Spleen (tissue), 7 donors: Measurements from ENCODE around the gene DDAH1.

Source experiments
- POLR2AphosphoS5 ChIP-seq, 3 donors: sonication (generic); formaldehyde crosslinking; IDR thresholded peaks; one replicate each; pipeline ENCODE4 v1.5.1; 2017; ENCODE audit warnings: antibody characterized with exemption in 3 of 3
- TF ChIP-seq, protein P1 (sequence below), 11 experiments: fragments of 200-600 bp in 7 of 11; fragments of 450-650 bp in 4 of 11; sonication (generic) in 4 of 11; IDR thresholded peaks in 8 of 11; conservative IDR thresholded peaks in 3 of 11; 1 replicate in 7 of 11; 2 replicates in 4 of 11; pipeline versions ENCODE4 v1.4.0 to v1.8.0; 2016 to 2021; ENCODE audit warnings: antibody characterized with exemption in 11 of 11, inconsistent platforms in 4 of 11, mild to moderate bottlenecking in 1 of 11
- donor health status: DM: no; HTN: no; CAD: no; lungs with moderate emphysema.
- donor health status: DM: no; HTN: no; CAD: no.
- donor health status: DM: no; HTN: no; CAD: no.

DNA sequence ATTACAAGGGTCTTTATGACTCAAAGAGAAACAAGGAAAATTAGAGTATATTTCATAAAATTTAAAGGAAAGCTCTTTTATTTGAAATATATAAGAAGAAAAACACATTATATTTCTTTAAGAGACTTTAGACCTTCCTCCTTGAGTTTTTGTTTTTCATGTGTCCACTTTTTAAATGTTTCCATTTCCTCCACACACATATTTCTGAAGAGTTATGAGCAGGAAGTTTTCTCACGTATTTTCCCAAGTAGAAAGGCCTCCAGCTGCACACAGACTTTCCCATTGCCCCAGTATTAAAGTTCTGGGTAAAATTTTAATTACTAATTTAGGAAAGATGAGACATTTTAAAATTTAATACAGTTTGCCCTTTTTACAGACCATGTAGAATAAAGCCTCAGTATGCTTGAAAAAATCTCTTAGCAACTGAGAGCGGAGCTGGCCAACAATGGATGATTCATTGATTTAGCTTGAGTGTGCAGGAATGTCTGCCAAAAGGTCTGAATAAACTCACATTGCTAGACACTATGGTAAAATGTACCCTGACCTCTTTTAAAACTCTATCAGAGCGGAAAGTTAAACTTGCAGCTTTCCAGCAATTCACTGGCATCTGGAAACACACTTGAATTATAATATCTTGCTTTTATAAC is 57.9 kb downstream of the DDAH1 start:
- TF ChIP-seq, protein P1, sequence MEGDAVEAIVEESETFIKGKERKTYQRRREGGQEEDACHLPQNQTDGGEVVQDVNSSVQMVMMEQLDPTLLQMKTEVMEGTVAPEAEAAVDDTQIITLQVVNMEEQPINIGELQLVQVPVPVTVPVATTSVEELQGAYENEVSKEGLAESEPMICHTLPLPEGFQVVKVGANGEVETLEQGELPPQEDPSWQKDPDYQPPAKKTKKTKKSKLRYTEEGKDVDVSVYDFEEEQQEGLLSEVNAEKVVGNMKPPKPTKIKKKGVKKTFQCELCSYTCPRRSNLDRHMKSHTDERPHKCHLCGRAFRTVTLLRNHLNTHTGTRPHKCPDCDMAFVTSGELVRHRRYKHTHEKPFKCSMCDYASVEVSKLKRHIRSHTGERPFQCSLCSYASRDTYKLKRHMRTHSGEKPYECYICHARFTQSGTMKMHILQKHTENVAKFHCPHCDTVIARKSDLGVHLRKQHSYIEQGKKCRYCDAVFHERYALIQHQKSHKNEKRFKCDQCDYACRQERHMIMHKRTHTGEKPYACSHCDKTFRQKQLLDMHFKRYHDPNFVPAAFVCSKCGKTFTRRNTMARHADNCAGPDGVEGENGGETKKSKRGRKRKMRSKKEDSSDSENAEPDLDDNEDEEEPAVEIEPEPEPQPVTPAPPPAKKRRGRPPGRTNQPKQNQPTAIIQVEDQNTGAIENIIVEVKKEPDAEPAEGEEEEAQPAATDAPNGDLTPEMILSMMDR (IDR thresholded peaks at IDR 0.05 in 8 of 11, conservative IDR thresholded peaks at IDR 0.05 in 3 of 11), result no peak
- TF ChIP-seq POLR2AphosphoS5 (IDR thresholded peaks at IDR 0.05), result no peak
